Suprapubic skin (tissue), 4 donors: ENCODE results near the gene ZNF512B. TPM values are rescaled to one million over a fixed set of nuclear protein-coding genes. Genes with fewer than 3 reads are reported as not detected.
"Not testable (repeated sequence)": the region's sequence is repeated elsewhere in the genome, so short reads cannot be mapped to it uniquely, and the experiment has no call there.

Experiments used
- DNase-seq, 2 donors: peaks; one replicate each; pipeline ENCODE4 v3.0.0-alpha.2; 2019; ENCODE audit warnings: low spot score in 2 of 2
- H3K27ac ChIP-seq: fragments of 200-600 bp; sonication (generic); one replicate; pipeline ENCODE4 v1.5.1; 2019
- H3K27me3 ChIP-seq: fragments of 200-600 bp; sonication (generic); one replicate; pipeline ENCODE4 v1.5.1; 2019
- H3K36me3 ChIP-seq: fragments of 200-600 bp; sonication (generic); one replicate; pipeline ENCODE4 v1.5.1; 2019
- H3K4me1 ChIP-seq: fragments of 200-600 bp; sonication (generic); one replicate; pipeline ENCODE4 v1.5.1; 2019
- H3K4me3 ChIP-seq: fragments of 200-600 bp; sonication (generic); one replicate; pipeline ENCODE4 v1.5.1; 2019; ENCODE audit warnings: mild to moderate bottlenecking
- H3K9me3 ChIP-seq: fragments of 200-600 bp; sonication (generic); one replicate; pipeline ENCODE4 v1.5.1; 2019
- CTCF ChIP-seq, 2 donors: fragments of 200-600 bp in 1 of 2; fragments of 450-650 bp in 1 of 2; sonication (generic) in 1 of 2; IDR thresholded peaks; one replicate each; pipeline ENCODE4 v1.5.1; 2016 to 2019; ENCODE audit warnings: antibody characterized with exemption in 2 of 2, mild to moderate bottlenecking in 1 of 2, moderate library complexity in 1 of 2
- EP300 ChIP-seq: sonication (generic); formaldehyde crosslinking; IDR thresholded peaks from one replicate; pipeline ENCODE4 v1.6.1; 2017; ENCODE audit warnings: antibody characterized with exemption
- POLR2A ChIP-seq, 2 donors: fragments of 450-650 bp; IDR thresholded peaks; one replicate each; pipeline ENCODE4 v1.6.1; 2017; ENCODE audit warnings: antibody characterized with exemption in 2 of 2, mild to moderate bottlenecking in 2 of 2, moderate library complexity in 2 of 2
- POLR2AphosphoS5 ChIP-seq, 3 donors: sonication (generic); formaldehyde crosslinking; IDR thresholded peaks; one replicate each; pipeline ENCODE4 v1.6.1; 2017; ENCODE audit warnings: antibody characterized with exemption in 3 of 3
- WGBS: methylation state at CpG from one replicate; pipeline ENCODE4 v1.1.5; 2018; 5-methylcytosine and 5-hydroxymethylcytosine counted together
- total RNA-seq, 4 donors: library from RNA; depleted of rRNA; stranded (reverse); fragments of >200 nt; gene quantifications; one replicate each; pipeline ENCODE4 v1.1.0, GENCODE V29; 2016

The ZNF512B gene
- total RNA-seq, 4 donors from 2014 or later = 17.7 to 32.4 (median 24.3) TPM

GRCh38 chr20:63977739-63978276 is 8.1 kb upstream of the ZNF512B start:
- WGBS = 67% methylated on average over 10 of the region's 16 CpGs
- H3K4me1 ChIP-seq = peaks cover 55% of the 10 kb centered on the region
- DNase-seq = peak in 1 of 2 donors; percentile 61
- no peak overlapping the region for H3K4me3 ChIP-seq
- peak overlapping the region; percentile 96 for H3K27ac ChIP-seq
- no peaks in the 10 kb centered on the region for H3K9me3 ChIP-seq
- peaks cover 4% of the 10 kb centered on the region for H3K36me3 ChIP-seq
- TF ChIP-seq CTCF (IDR thresholded peaks at IDR 0.05) (no peak), POLR2AphosphoS5 (IDR thresholded peaks at IDR 0.05) (no peak), EP300 (no peak), POLR2A (IDR thresholded peaks at IDR 0.05) (no peak)
- no peaks in the 10 kb centered on the region for H3K27me3 ChIP-seq

GRCh38 chr20:63976980-63977738 is 7.4 kb upstream of the ZNF512B start:
- Histone ChIP-seq H3K36me3 (no peaks in the 10 kb centered on the region), H3K9me3 (no peaks in the 10 kb centered on the region), H3K4me1 (peaks cover 49% of the 10 kb centered on the region), H3K4me3 (no peak overlapping the region), H3K27me3 (no peaks in the 10 kb centered on the region), H3K27ac (no peak overlapping the region)
- peak in 1 of 2 donors; percentile 63 for DNase-seq
- TF ChIP-seq CTCF (IDR thresholded peaks at IDR 0.05) (no peak), POLR2AphosphoS5 (IDR thresholded peaks at IDR 0.05) (no peak), POLR2A (IDR thresholded peaks at IDR 0.05) (no peak), EP300 (no peak)
- WGBS = 84% methylated on average over 15 of the region's 18 CpGs

GRCh38 chr20:63976511-63976910 is 6.8 kb upstream of the ZNF512B start:
- not testable (repeated sequence) for H3K27ac ChIP-seq, H3K36me3 ChIP-seq, H3K9me3 ChIP-seq, H3K4me3 ChIP-seq, H3K27me3 ChIP-seq, DNase-seq
- H3K4me1 ChIP-seq = peaks cover 42% of the 10 kb centered on the region
- 96% methylated on average over 7 of the region's 7 CpGs for WGBS

- H3K36me3 ChIP-seq = no peaks in the 10 kb centered on the region
- WGBS = 80% methylated on average over 15 of the region's 19 CpGs
- H3K4me1 ChIP-seq = peaks cover 35% of the 10 kb centered on the region
- peak in 1 of 2 donors; percentile 62 for DNase-seq
- H3K27me3 ChIP-seq = no peaks in the 10 kb centered on the region
- H3K4me3 ChIP-seq = no peak overlapping the region
- no peak for TF ChIP-seq POLR2A (IDR thresholded peaks at IDR 0.05)
- no peak for TF ChIP-seq CTCF (IDR thresholded peaks at IDR 0.05)
- TF ChIP-seq EP300 = no peak
- no peak for TF ChIP-seq POLR2AphosphoS5 (IDR thresholded peaks at IDR 0.05)
- no peak overlapping the region for H3K27ac ChIP-seq
- no peaks in the 10 kb centered on the region for H3K9me3 ChIP-seq
Observed at GRCh38 chr20:63974402-63975200, 4.9 kb upstream of the ZNF512B start.

- H3K27ac ChIP-seq = no peak overlapping the region
- TF ChIP-seq EP300 (no peak), CTCF (IDR thresholded peaks at IDR 0.05) (peak; percentile 97 to 98), POLR2A (IDR thresholded peaks at IDR 0.05) (no peak), POLR2AphosphoS5 (IDR thresholded peaks at IDR 0.05) (peak in 1 of 3 donors; percentile 27)
- H3K4me3 ChIP-seq = peak overlapping the region; percentile 30
- H3K27me3 ChIP-seq = no peaks in the 10 kb centered on the region
- peak; percentile 91 to 93 for DNase-seq
- 13% methylated on average over 30 of the region's 37 CpGs for WGBS
- H3K4me1 ChIP-seq = peaks cover 34% of the 10 kb centered on the region
- no peaks in the 10 kb centered on the region for H3K36me3 ChIP-seq
- no peaks in the 10 kb centered on the region for H3K9me3 ChIP-seq
Observed at GRCh38 chr20:63973636-63974401, 4.1 kb upstream of the ZNF512B start.
